ENCODE data around the gene SCAMP2.

Gene SCAMP2

GRCh38 chr15:74815121-74815934, 57.8 kb downstream of the SCAMP2 start:
- DNase-seq: no peak

- no peak for DNase-seq
These were observed 60.6 kb downstream of the SCAMP2 start, which contains the start of gene LMAN1L for GRCh38 chr15:74812533-74812932. TSS of gene LMAN1L (plus strand) at chr15:74812835. CDS start at chr15:74812855, 20 bp downstream.

GRCh38 chr15:74809956-74810355, 63.2 kb downstream of the SCAMP2 start:
- no peak for DNase-seq

GRCh38 chr15:74809242-74809641, 63.9 kb downstream of the SCAMP2 start:
- DNase-seq: no peak

- no peak for DNase-seq
These were observed 64.3 kb downstream of the SCAMP2 start for GRCh38 chr15:74808840-74809229.

- no peak for DNase-seq
These were observed 64.9 kb downstream of the SCAMP2 start for GRCh38 chr15:74808078-74808839.

- DNase-seq: no peak
These were observed 65.9 kb downstream of the SCAMP2 start for GRCh38 chr15:74807282-74807681.

- DNase-seq: no peak
These were observed 68.2 kb downstream of the SCAMP2 start for GRCh38 chr15:74804935-74805334.

- DNase-seq: no peak
These were observed 70.2 kb downstream of the SCAMP2 start for GRCh38 chr15:74802862-74803447.

- DNase-seq: no peak
These were observed 70.9 kb downstream of the SCAMP2 start for GRCh38 chr15:74802290-74802689.

GRCh38 chr15:74801311-74801997, 71.7 kb downstream of the SCAMP2 start:
- DNase-seq: no peak

GRCh38 chr15:74800559-74801094, 72.5 kb downstream of the SCAMP2 start:
- no peak for DNase-seq

GRCh38 chr15:74799856-74800558, 73.2 kb downstream of the SCAMP2 start:
- DNase-seq: peak; percentile 57

GRCh38 chr15:74799255-74799855, 73.8 kb downstream of the SCAMP2 start:
- no peak for DNase-seq

GRCh38 chr15:74798388-74799254, 74.5 kb downstream of the SCAMP2 start:
- no peak for DNase-seq

- no peak for DNase-seq
These were observed 77.1 kb downstream of the SCAMP2 start for GRCh38 chr15:74795966-74796625.

GRCh38 chr15:74794970-74795349, 78.2 kb downstream of the SCAMP2 start:
- no peak for DNase-seq

- no peak for DNase-seq
These were observed 78.8 kb downstream of the SCAMP2 start for GRCh38 chr15:74794248-74794969.
